ENCODE data around the gene MLF2. TPM values are rescaled to one million over a fixed set of nuclear protein-coding genes. Genes with fewer than 3 reads are reported as not detected.

MLF2 gene
- total and polyA plus RNA-seq, 9 of the 15 experiments (the other 6 are each of a cell fraction or from before 2014, with no cell fraction given) = 11.4 to 190 (median 139) TPM

DNA sequence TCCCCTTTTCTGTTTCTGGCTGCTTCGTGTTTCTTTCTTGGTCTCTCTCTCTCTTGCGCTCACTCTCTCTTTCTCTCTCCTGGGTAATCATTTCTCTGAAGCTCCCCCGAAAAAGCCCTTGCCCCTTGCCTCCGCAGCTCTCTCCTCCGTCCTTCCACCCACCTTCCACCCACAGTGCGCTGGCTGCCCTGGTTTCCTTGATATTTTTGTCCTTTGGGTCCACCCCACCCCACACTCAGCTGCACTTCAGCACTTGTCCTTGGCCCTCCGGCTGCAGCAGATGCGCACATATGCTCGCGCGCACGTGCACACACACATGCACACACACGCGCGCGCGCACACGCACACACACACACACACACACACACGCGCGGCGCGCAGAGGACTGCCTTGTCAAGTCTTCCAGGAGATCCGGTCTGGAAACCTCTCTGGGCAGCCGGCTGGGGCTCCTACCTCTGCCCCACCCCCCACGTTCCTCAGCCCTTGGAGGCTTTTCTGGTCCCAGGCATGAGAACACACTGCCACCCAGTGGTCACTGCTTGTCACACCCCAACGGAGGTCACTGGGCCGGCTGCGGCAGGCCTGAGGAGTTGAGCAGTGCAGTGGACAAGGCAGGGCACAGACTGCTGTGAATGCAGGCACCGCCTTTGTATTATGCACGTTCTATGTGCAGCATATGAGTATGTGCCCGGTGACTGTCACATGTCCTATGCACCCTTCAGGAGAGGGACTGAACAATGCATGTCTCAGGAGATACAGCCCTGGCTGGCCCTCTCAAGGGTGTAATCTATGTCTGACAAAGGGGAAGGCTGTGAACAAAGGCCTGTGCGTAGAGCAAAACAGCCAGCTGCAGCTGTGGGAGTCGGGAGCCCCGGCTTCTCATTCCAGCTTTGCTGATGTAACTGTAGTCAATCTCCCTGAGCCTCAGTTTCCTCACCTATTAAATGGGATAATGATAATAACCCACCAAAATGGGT is 25.9 kb upstream of the MLF2 start (continued):
- TF ChIP-seq, protein P1, sequence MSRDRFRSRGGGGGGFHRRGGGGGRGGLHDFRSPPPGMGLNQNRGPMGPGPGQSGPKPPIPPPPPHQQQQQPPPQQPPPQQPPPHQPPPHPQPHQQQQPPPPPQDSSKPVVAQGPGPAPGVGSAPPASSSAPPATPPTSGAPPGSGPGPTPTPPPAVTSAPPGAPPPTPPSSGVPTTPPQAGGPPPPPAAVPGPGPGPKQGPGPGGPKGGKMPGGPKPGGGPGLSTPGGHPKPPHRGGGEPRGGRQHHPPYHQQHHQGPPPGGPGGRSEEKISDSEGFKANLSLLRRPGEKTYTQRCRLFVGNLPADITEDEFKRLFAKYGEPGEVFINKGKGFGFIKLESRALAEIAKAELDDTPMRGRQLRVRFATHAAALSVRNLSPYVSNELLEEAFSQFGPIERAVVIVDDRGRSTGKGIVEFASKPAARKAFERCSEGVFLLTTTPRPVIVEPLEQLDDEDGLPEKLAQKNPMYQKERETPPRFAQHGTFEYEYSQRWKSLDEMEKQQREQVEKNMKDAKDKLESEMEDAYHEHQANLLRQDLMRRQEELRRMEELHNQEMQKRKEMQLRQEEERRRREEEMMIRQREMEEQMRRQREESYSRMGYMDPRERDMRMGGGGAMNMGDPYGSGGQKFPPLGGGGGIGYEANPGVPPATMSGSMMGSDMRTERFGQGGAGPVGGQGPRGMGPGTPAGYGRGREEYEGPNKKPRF (IDR thresholded peaks at IDR 0.05; ENCODE audit: low read depth, low read length) = no peak
- TF ChIP-seq, protein P2, sequence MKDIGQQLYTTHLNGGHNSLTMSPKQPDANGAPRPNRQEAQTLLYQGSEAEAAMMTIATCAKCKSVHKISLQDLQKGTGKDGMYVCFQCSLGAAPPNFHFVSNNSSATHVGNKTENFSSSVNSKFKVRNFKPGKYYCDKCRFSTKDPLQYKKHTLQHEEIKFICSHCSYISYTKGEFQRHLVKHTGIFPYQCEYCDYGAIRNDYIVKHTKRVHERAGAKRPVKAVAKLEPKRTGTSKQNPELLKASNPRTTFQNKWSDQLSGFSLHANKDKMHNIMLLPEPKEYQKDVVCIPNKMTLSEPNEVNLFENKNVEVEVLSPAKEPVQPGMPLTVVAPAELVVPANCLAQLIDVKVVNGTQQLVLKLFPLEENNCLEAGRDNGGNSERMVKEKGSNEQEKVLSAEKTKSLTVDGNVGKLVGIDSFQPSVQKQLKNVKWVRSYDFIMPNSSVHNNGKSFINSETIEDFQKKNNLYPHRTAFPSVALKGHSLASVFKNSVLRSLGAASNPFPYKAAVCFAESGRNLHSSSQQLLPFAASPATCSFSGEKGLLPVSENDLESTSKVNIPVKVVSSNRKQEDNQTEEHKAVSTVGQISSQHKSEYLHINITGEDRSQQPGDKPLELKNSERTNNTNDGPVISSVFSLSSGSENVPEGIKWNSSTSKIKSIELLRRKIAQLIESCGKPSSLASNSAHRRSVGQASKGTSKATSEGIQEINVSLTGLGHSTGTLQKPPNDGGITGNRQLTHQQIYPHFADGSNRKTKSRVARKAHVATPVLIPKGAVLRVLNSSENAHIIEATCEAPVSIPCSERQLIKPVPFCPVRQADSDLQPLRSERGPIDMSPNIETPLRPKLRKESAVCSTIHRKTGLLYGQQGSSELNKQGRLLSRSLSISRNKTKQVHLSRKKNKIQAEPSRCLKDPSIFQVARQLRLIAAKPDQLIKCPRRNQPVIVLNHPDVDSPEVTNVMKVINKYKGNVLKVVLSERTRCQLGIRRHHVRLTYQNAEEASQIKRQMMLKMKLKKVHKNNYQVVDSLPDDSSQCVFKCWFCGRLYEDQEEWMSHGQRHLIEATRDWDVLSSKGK (CRISPR knock-in tag; IDR thresholded peaks at IDR 0.05) = no peak
- TF ChIP-seq ZNF232 (CRISPR knock-in tag; IDR thresholded peaks at IDR 0.05) (no peak), TRIM24 (IDR thresholded peaks at IDR 0.05) (0 out of 4 replicates have a peak, but pooled peaks of 1 of the 2 experiments have one; percentile 32), HSF4 (CRISPR knock-in tag; IDR thresholded peaks at IDR 0.05; ENCODE audit: borderline replicate concordance) (no peak), ERF (CRISPR knock-in tag; IDR thresholded peaks at IDR 0.05) (no peak), HLTF (IDR thresholded peaks at IDR 0.05) (peak; percentile 84; the same call in 1 of the 2 replicates), MAFF (IDR thresholded peaks at IDR 0.05; ENCODE audit: low read length) (no peak), CREB1 (IDR thresholded peaks at IDR 0.05) (no peak), CREB1 (CRISPR knock-in tag; IDR thresholded peaks at IDR 0.05) (peak; percentile 69), RAD21 (CRISPR knock-in tag; conservative IDR thresholded peaks at IDR 0.05 in 1 of 2, IDR thresholded peaks at IDR 0.05 in 1 of 2) (peak; percentile 93 to 97), RBFOX2 (IDR thresholded peaks at IDR 0.05; ENCODE audit: low read depth, low read length) (peak; percentile 59), KDM5B (IDR thresholded peaks at IDR 0.05; ENCODE audit: insufficient replicate concordance, low read depth, low read length) (peak; percentile 38), TGIF2 (CRISPR knock-in tag; IDR thresholded peaks at IDR 0.05) (no peak), PYGO2 (tag; IDR thresholded peaks at IDR 0.05) (no peak), ZFX (CRISPR knock-in tag; IDR thresholded peaks at IDR 0.05) (peak; percentile 55), NFRKB (IDR thresholded peaks at IDR 0.05; ENCODE audit: low read depth) (0 out of 2 replicates have a peak, but pooled peaks have one; percentile 22), CBX8 (IDR thresholded peaks at IDR 0.05; ENCODE audit: borderline replicate concordance, extremely low read depth, low read depth, low read length, poor library complexity, severe bottlenecking) (no peak)
- TF ChIP-seq, protein P3, sequence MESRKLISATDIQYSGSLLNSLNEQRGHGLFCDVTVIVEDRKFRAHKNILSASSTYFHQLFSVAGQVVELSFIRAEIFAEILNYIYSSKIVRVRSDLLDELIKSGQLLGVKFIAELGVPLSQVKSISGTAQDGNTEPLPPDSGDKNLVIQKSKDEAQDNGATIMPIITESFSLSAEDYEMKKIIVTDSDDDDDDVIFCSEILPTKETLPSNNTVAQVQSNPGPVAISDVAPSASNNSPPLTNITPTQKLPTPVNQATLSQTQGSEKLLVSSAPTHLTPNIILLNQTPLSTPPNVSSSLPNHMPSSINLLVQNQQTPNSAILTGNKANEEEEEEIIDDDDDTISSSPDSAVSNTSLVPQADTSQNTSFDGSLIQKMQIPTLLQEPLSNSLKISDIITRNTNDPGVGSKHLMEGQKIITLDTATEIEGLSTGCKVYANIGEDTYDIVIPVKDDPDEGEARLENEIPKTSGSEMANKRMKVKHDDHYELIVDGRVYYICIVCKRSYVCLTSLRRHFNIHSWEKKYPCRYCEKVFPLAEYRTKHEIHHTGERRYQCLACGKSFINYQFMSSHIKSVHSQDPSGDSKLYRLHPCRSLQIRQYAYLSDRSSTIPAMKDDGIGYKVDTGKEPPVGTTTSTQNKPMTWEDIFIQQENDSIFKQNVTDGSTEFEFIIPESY (CRISPR knock-in tag; IDR thresholded peaks at IDR 0.05) = peak; percentile 10; the same call in 1 of the 2 replicates

Data from K562 (cell line).